GM23338 (cell line): ENCODE results near the gene FLG2. TPM values are rescaled to one million over a fixed set of nuclear protein-coding genes. Genes with fewer than 3 reads are reported as not detected.

Experiments used
- ATAC-seq: fragments of 200-7000 bp; cut with Tn5 transposase; 3 replicates; pipeline ENCODE4 v1.9.1; 2020
- DNase-seq: peaks from one replicate; pipeline ENCODE4 v3.0.0-alpha.2; 2015; ENCODE audit warnings: low spot score
- H2AFZ ChIP-seq: fragments of 200-600 bp; sonication (generic); 2 replicates; pipeline ENCODE4 v1.8.0; 2016; ENCODE audit warnings: antibody characterized with exemption, mild to moderate bottlenecking, moderate library complexity
- H3F3A ChIP-seq: fragments of 200-600 bp; sonication (generic); replicated peaks from 2 replicates; pipeline ENCODE4 v1.8.0; 2017; ENCODE audit warnings: antibody characterized with exemption, mixed run types, low read depth
- H3K27ac ChIP-seq: fragments of 200-600 bp; sonication (generic); 2 replicates; pipeline ENCODE4 v1.6.1; 2016; ENCODE audit warnings: low read depth
- H3K27me3 ChIP-seq: fragments of 200-600 bp; sonication (generic); 2 replicates; pipeline ENCODE4 v1.8.0; 2016; ENCODE audit warnings: mild to moderate bottlenecking, mixed run types, moderate library complexity; ENCODE audit not compliant: insufficient read depth
- H3K36me3 ChIP-seq: fragments of 200-600 bp; sonication (generic); 2 replicates; pipeline ENCODE4 v1.8.0; 2016; ENCODE audit warnings: mild to moderate bottlenecking; ENCODE audit not compliant: insufficient read depth
- H3K4me1 ChIP-seq: fragments of 200-600 bp; sonication (generic); 2 replicates; pipeline ENCODE4 v1.8.0; 2016; ENCODE audit warnings: mild to moderate bottlenecking, moderate library complexity; ENCODE audit not compliant: insufficient read depth
- H3K4me2 ChIP-seq: fragments of 200-600 bp; sonication (generic); 2 replicates; pipeline ENCODE4 v1.7.1; 2017; ENCODE audit warnings: mixed run types
- H3K4me3 ChIP-seq: fragments of 200-600 bp; sonication (generic); 2 replicates; pipeline ENCODE4 v1.6.1; 2016; ENCODE audit warnings: mixed run types
- H3K79me2 ChIP-seq: fragments of 200-600 bp; sonication (generic); replicated peaks from 2 replicates; pipeline ENCODE4 v1.8.0; 2017; ENCODE audit warnings: mild to moderate bottlenecking; ENCODE audit not compliant: insufficient read depth
- H3K9me2 ChIP-seq: fragments of 200-600 bp; sonication (generic); 2 replicates; pipeline ENCODE4 v1.8.0; 2017; ENCODE audit not compliant: insufficient read depth
- H4K20me1 ChIP-seq: fragments of 200-600 bp; sonication (generic); replicated peaks from 2 replicates; pipeline ENCODE4 v1.8.0; 2017; ENCODE audit warnings: mild to moderate bottlenecking; ENCODE audit not compliant: insufficient read depth
- H3K27ac Mint-ChIP-seq: 2 replicates; pipeline ENCODE4 v1.8.0; 2020; ENCODE audit warnings: inconsistent platforms, mild to moderate bottlenecking, moderate library complexity, mixed read lengths
- H3K27me3 Mint-ChIP-seq: 3 replicates; pipeline ENCODE4 v1.8.0; 2022; ENCODE audit warnings: low read depth, mild to moderate bottlenecking, moderate library complexity, mixed read lengths, inconsistent platforms; ENCODE audit not compliant: insufficient read depth, poor library complexity
- H3K36me3 Mint-ChIP-seq: 3 replicates; pipeline ENCODE4 v1.8.0; 2021; ENCODE audit warnings: low read depth, mild to moderate bottlenecking, inconsistent platforms, moderate library complexity, mixed read lengths
- H3K4me1 Mint-ChIP-seq: 3 replicates; pipeline ENCODE4 v1.8.0; 2020; ENCODE audit warnings: mild to moderate bottlenecking, inconsistent platforms, mixed read lengths
- H3K4me3 Mint-ChIP-seq: 3 replicates; pipeline ENCODE4 v1.8.0; 2021; ENCODE audit warnings: moderate library complexity, mild to moderate bottlenecking, inconsistent platforms, mixed read lengths
- H3K9me3 Mint-ChIP-seq: 3 replicates; pipeline ENCODE4 v1.8.0; 2020; ENCODE audit warnings: moderate library complexity, mild to moderate bottlenecking, inconsistent platforms, mixed read lengths
- CREB1 ChIP-seq: fragments of 250-450 bp; sonication (Bioruptor Pico); IDR thresholded peaks from 2 replicates; pipeline ENCODE4 v1.5.0; 2020; ENCODE audit warnings: low read depth, mild to moderate bottlenecking, moderate library complexity
- EZH2phosphoT487 ChIP-seq: fragments of 200-600 bp; sonication (generic); IDR thresholded peaks from one replicate; pipeline ENCODE4 v1.8.1; 2018; ENCODE audit warnings: antibody characterized with exemption; ENCODE audit not compliant: unreplicated experiment
- NANOG ChIP-seq: IDR thresholded peaks from 2 replicates; pipeline ENCODE4 v1.6.1; 2016; ENCODE audit warnings: antibody characterized with exemption, borderline replicate concordance
- POLR2AphosphoS5 ChIP-seq: IDR thresholded peaks from 2 replicates; pipeline ENCODE4 v1.6.1; 2016; ENCODE audit warnings: antibody characterized with exemption, low read depth
- STAT1 ChIP-seq: IDR thresholded peaks from one replicate; pipeline ENCODE4 v1.6.1; 2016; ENCODE audit warnings: antibody characterized with exemption; ENCODE audit not compliant: unreplicated experiment
- polyA plus RNA-seq: library from polyadenylated mRNA; unstranded; fragments of >200 nt; fragmentation: Nextera tagmentation; extraction: Ambion mirVana; gene quantifications from 2 replicates; pipeline ENCODE4 v1.2.1, GENCODE V29; 2016
- total RNA-seq: library from RNA; depleted of rRNA; stranded (reverse); fragments of >200 nt; shearing (Covaris generic); gene quantifications from 2 replicates; pipeline ENCODE4 v1.2.3, GENCODE V29; 2014
- TF ChIP-seq, protein P1 (sequence below), 2 experiments: fragments of 200-600 bp in 1 of 2; sonication (generic) in 1 of 2; conservative IDR thresholded peaks; 2 replicates each; pipeline versions ENCODE4 v1.5.1 to v1.6.1; 2016 to 2017; ENCODE audit warnings: antibody characterized with exemption in 2 of 2, low read depth in 2 of 2, mild to moderate bottlenecking in 2 of 2, moderate library complexity in 1 of 2
- TF ChIP-seq, protein P2 (sequence below): fragments of 250-450 bp; sonication (Bioruptor Pico); IDR thresholded peaks from 2 replicates; pipeline ENCODE4 v1.5.0; 2020; ENCODE audit warnings: mild to moderate bottlenecking, moderate library complexity
- TF ChIP-seq, protein P3 (sequence below): IDR thresholded peaks from one replicate; pipeline ENCODE4 v1.6.1; 2018; ENCODE audit warnings: antibody characterized with exemption; ENCODE audit not compliant: unreplicated experiment

FLG2 gene
- total and polyA plus RNA-seq, 2 experiments from 2014 or later, result not detected

DNA sequence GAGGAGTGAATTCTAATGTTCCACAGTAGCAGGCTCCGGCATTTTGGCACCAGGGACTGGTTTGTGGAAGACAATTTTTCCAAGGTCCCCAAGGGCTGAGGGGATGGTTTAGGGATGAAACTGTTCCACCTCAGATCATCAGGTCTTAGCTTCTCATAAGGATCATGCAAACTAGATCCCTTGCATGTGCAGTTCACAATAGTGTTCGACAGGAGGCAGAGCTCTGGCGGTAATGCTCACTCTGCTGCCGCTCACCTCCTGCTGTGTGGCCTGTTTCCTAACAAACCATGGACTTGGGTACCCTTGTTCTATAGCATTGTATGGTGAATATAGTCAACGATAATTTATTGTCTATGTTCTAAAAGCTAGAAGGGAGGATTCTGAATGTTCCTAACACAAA lies 37.7 kb upstream of the FLG2 start:
- Mint-ChIP-seq H3K27me3 (peaks cover 4% of the 10 kb centered on the region), H3K4me1 (peaks cover 6% of the 10 kb centered on the region; the same call in 1 of the 3 replicates), H3K4me3 (no peak overlapping the region), H3K36me3 (no peaks in the 10 kb centered on the region), H3K27ac (no peak overlapping the region), H3K9me3 (no peaks in the 10 kb centered on the region; the same call in 2 of the 3 replicates)
- ATAC-seq (no peak), DNase-seq (peak; percentile 27)
- no peak overlapping the region for H3K4me2 ChIP-seq
- no peak overlapping the region for H3K27ac ChIP-seq
- H3K9me2 ChIP-seq, result no peaks in the 10 kb centered on the region
- H3K27me3 ChIP-seq, result no peaks in the 10 kb centered on the region
- H3F3A ChIP-seq, result no peaks in the 10 kb centered on the region
- no peak for TF ChIP-seq EZH2phosphoT487
- TF ChIP-seq, protein P1, sequence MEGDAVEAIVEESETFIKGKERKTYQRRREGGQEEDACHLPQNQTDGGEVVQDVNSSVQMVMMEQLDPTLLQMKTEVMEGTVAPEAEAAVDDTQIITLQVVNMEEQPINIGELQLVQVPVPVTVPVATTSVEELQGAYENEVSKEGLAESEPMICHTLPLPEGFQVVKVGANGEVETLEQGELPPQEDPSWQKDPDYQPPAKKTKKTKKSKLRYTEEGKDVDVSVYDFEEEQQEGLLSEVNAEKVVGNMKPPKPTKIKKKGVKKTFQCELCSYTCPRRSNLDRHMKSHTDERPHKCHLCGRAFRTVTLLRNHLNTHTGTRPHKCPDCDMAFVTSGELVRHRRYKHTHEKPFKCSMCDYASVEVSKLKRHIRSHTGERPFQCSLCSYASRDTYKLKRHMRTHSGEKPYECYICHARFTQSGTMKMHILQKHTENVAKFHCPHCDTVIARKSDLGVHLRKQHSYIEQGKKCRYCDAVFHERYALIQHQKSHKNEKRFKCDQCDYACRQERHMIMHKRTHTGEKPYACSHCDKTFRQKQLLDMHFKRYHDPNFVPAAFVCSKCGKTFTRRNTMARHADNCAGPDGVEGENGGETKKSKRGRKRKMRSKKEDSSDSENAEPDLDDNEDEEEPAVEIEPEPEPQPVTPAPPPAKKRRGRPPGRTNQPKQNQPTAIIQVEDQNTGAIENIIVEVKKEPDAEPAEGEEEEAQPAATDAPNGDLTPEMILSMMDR (conservative IDR thresholded peaks at IDR 0.05; ENCODE audit: low read depth in 2 of 2), result peak; percentile 22 to 38
- no peak for TF ChIP-seq POLR2AphosphoS5
- no peak overlapping the region for H2AFZ ChIP-seq
- H3K79me2 ChIP-seq, result no peaks in the 10 kb centered on the region
- H3K36me3 ChIP-seq, result no peaks in the 10 kb centered on the region
- H4K20me1 ChIP-seq, result no peaks in the 10 kb centered on the region
- H3K4me3 ChIP-seq, result no peak overlapping the region
- H3K4me1 ChIP-seq, result no peaks in the 10 kb centered on the region

DNA sequence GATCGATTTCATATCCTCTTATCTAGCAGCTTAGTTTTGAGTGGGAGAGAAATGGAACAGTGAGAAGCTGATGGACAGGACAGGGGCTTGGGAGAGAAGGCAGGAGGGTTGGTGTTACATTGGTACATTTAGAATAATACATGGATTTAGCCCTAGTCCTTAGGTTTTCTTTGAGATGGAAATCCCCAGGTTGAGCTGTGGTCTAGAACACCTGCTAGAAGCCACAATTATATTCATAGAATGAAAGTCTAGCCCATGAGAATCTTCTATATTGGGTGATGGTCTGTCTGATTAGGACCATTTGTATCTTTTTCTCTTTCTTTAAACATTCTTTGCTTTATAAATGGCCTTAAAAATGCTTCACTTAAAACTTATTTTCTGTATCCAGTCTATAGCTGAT lies 34.3 kb upstream of the FLG2 start:
- H3K36me3 ChIP-seq, result no peaks in the 10 kb centered on the region
- Mint-ChIP-seq H3K9me3 (no peaks in the 10 kb centered on the region; the same call in 2 of the 3 replicates), H3K27me3 (peaks cover 4% of the 10 kb centered on the region)
- no peak for TF ChIP-seq NANOG
- TF ChIP-seq STAT1, result no peak
- TF ChIP-seq, protein P1 (conservative IDR thresholded peaks at IDR 0.05; ENCODE audit: low read depth in 2 of 2), result no peak
- TF ChIP-seq, protein P2, sequence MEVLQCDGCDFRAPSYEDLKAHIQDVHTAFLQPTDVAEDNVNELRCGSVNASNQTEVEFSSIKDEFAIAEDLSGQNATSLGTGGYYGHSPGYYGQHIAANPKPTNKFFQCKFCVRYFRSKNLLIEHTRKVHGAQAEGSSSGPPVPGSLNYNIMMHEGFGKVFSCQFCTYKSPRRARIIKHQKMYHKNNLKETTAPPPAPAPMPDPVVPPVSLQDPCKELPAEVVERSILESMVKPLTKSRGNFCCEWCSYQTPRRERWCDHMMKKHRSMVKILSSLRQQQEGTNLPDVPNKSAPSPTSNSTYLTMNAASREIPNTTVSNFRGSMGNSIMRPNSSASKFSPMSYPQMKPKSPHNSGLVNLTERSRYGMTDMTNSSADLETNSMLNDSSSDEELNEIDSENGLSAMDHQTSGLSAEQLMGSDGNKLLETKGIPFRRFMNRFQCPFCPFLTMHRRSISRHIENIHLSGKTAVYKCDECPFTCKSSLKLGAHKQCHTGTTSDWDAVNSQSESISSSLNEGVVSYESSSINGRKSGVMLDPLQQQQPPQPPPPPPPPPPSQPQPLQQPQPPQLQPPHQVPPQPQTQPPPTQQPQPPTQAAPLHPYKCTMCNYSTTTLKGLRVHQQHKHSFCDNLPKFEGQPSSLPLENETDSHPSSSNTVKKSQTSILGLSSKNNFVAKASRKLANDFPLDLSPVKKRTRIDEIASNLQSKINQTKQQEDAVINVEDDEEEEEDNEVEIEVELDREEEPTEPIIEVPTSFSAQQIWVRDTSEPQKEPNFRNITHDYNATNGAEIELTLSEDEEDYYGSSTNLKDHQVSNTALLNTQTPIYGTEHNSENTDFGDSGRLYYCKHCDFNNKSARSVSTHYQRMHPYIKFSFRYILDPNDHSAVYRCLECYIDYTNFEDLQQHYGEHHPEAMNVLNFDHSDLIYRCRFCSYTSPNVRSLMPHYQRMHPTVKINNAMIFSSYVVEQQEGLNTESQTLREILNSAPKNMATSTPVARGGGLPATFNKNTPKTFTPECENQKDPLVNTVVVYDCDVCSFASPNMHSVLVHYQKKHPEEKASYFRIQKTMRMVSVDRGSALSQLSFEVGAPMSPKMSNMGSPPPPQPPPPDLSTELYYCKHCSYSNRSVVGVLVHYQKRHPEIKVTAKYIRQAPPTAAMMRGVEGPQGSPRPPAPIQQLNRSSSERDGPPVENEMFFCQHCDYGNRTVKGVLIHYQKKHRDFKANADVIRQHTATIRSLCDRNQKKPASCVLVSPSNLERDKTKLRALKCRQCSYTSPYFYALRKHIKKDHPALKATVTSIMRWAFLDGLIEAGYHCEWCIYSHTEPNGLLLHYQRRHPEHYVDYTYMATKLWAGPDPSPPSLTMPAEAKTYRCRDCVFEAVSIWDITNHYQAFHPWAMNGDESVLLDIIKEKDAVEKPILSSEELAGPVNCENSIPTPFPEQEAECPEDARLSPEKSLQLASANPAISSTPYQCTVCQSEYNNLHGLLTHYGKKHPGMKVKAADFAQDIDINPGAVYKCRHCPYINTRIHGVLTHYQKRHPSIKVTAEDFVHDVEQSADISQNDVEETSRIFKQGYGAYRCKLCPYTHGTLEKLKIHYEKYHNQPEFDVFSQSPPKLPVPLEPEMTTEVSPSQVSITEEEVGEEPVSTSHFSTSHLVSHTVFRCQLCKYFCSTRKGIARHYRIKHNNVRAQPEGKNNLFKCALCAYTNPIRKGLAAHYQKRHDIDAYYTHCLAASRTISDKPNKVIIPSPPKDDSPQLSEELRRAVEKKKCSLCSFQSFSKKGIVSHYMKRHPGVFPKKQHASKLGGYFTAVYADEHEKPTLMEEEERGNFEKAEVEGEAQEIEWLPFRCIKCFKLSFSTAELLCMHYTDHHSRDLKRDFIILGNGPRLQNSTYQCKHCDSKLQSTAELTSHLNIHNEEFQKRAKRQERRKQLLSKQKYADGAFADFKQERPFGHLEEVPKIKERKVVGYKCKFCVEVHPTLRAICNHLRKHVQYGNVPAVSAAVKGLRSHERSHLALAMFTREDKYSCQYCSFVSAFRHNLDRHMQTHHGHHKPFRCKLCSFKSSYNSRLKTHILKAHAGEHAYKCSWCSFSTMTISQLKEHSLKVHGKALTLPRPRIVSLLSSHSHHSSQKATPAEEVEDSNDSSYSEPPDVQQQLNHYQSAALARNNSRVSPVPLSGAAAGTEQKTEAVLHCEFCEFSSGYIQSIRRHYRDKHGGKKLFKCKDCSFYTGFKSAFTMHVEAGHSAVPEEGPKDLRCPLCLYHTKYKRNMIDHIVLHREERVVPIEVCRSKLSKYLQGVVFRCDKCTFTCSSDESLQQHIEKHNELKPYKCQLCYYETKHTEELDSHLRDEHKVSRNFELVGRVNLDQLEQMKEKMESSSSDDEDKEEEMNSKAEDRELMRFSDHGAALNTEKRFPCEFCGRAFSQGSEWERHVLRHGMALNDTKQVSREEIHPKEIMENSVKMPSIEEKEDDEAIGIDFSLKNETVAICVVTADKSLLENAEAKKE (CRISPR knock-in tag), result no peak
- no peak for TF ChIP-seq EZH2phosphoT487
- no peak for TF ChIP-seq CREB1
- TF ChIP-seq, protein P3, sequence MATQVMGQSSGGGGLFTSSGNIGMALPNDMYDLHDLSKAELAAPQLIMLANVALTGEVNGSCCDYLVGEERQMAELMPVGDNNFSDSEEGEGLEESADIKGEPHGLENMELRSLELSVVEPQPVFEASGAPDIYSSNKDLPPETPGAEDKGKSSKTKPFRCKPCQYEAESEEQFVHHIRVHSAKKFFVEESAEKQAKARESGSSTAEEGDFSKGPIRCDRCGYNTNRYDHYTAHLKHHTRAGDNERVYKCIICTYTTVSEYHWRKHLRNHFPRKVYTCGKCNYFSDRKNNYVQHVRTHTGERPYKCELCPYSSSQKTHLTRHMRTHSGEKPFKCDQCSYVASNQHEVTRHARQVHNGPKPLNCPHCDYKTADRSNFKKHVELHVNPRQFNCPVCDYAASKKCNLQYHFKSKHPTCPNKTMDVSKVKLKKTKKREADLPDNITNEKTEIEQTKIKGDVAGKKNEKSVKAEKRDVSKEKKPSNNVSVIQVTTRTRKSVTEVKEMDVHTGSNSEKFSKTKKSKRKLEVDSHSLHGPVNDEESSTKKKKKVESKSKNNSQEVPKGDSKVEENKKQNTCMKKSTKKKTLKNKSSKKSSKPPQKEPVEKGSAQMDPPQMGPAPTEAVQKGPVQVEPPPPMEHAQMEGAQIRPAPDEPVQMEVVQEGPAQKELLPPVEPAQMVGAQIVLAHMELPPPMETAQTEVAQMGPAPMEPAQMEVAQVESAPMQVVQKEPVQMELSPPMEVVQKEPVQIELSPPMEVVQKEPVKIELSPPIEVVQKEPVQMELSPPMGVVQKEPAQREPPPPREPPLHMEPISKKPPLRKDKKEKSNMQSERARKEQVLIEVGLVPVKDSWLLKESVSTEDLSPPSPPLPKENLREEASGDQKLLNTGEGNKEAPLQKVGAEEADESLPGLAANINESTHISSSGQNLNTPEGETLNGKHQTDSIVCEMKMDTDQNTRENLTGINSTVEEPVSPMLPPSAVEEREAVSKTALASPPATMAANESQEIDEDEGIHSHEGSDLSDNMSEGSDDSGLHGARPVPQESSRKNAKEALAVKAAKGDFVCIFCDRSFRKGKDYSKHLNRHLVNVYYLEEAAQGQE, result no peak

More for the DNA sequence above, 34.3 kb upstream of the FLG2 start:
- Histone ChIP-seq H3K9me2 (no peaks in the 10 kb centered on the region), H3K79me2 (no peaks in the 10 kb centered on the region), H3K27me3 (no peaks in the 10 kb centered on the region), H3K4me3 (no peak overlapping the region), H3K4me2 (no peak overlapping the region), H3K27ac (no peak overlapping the region), H2AFZ (no peak overlapping the region), H3F3A (no peaks in the 10 kb centered on the region), H4K20me1 (no peaks in the 10 kb centered on the region), H3K4me1 (no peaks in the 10 kb centered on the region)
- Mint-ChIP-seq H3K4me1 (0 out of 3 replicates have a peak, but pooled peaks cover under 1% of the 10 kb centered on the region), H3K27ac (no peak overlapping the region), H3K4me3 (no peak overlapping the region), H3K36me3 (no peaks in the 10 kb centered on the region)
- ATAC-seq (no peak), DNase-seq (no peak)
